RWPE1 (cell line): Measurements from ENCODE around the gene WSCD2.

Experiments
- CTCF ChIA-PET: fragments of 350-600 bp; sonication (Branson Sonifier 250); formaldehyde crosslinking; extraction: SDS; loops from one replicate; lab custom pipeline; 2021; lab: Yijun Ruan, JAX
- POLR2A ChIA-PET: fragments of 400-600 bp; formaldehyde crosslinking; extraction: SDS; loops from one replicate; lab custom pipeline; 2020; ENCODE audit warnings: antibody characterized with exemption; ENCODE audit not compliant: low non-redundant PET; lab: Yijun Ruan, JAX
- DNase-seq: peaks from one replicate; pipeline ENCODE4 v3.0.0; 2012; ENCODE audit warnings: low spot score
- H3K27ac ChIP-seq: fragments of 450-650 bp; 2 replicates; pipeline ENCODE4 v1.5.1; 2017
- CTCF ChIP-seq: fragments of 450-650 bp; conservative IDR thresholded peaks from 2 replicates; pipeline ENCODE4 v1.5.1; 2017; ENCODE audit warnings: low read depth, mild to moderate bottlenecking

WSCD2 gene

GRCh38 chr12:108122644-108123043 is 6.4 kb upstream of the WSCD2 start:
- H3K27ac ChIP-seq, result no peak overlapping the region
- POLR2A ChIA-PET, result no interaction called here
- TF ChIP-seq CTCF, result no peak
- DNase-seq, result no peak
- CTCF ChIA-PET, result no interaction called here

- POLR2A ChIA-PET, result no interaction called here
- CTCF ChIA-PET, result no interaction called here
- no peak for TF ChIP-seq CTCF
- H3K27ac ChIP-seq, result no peak overlapping the region
- no peak for DNase-seq
Observed at GRCh38 chr12:108123402-108123801, 5.7 kb upstream of the WSCD2 start.

- POLR2A ChIA-PET, result no interaction called here
- CTCF ChIA-PET, result interaction anchor here (0.5 kb wide), 1 partner anchor 10 kb away, joined by 3 read pairs; no protein-coding TSS in a partner anchor
- no peak for TF ChIP-seq CTCF
- H3K27ac ChIP-seq, result no peak overlapping the region
- no peak for DNase-seq
Observed at GRCh38 chr12:108125073-108125472, 4.0 kb upstream of the WSCD2 start.

- H3K27ac ChIP-seq, result no peak overlapping the region
- ChIA-PET CTCF (no interaction called here), POLR2A (no interaction called here)
- DNase-seq, result no peak
- TF ChIP-seq CTCF, result no peak
Observed at GRCh38 chr12:108126212-108126611, 2.9 kb upstream of the WSCD2 start.

- CTCF ChIA-PET, result interaction anchor here (0.6 kb wide), 1 partner anchor 299 kb away, joined by 3 read pairs; no protein-coding TSS in a partner anchor
- POLR2A ChIA-PET, result no interaction called here
- H3K27ac ChIP-seq, result no peak overlapping the region
- TF ChIP-seq CTCF, result no peak
- no peak for DNase-seq
Observed at GRCh38 chr12:108126990-108127501, 2.0 kb upstream of the WSCD2 start.

DNA sequence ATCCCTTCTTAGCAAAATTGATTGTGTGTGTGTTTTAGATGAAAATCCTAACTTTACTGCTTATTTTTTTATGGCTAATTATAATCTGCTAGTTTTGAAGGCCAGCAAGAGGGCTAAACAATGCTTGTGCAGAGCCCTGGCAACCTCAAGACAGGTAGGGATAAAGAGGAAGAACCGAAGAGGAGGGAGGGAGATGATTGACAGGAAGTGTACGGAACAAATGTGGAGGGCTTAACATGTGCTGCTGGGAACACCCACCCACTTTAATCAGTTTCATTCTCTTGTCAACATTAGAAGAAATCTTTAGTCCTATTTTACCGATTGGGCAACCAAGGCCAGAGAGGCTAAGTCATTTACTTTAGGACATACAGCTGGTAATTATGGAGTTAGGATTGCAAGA is 1.4 kb upstream of the WSCD2 start:
- CTCF ChIA-PET, result no interaction called here
- DNase-seq, result no peak
- H3K27ac ChIP-seq, result no peak overlapping the region
- no peak for TF ChIP-seq CTCF
- POLR2A ChIA-PET, result no interaction called here
